ENCODE data around the gene ST8SIA1.

- no peak for TF ChIP-seq POLR2AphosphoS5 (IDR thresholded peaks at IDR 0.05; ENCODE audit: borderline replicate concordance, low read depth, low read length)
- no peak for TF ChIP-seq EZH2 (IDR thresholded peaks at IDR 0.05)
These were observed 46.5 kb downstream of the ST8SIA1 start for GRCh38 chr12:22287776-22288621.

All from SK-N-MC (cell line).